GM12801 (cell line): ENCODE data around the gene ZSWIM6.

Experiments
- CTCF ChIP-seq: IDR thresholded peaks from one replicate; pipeline ENCODE4 v1.5.1; 2011; ENCODE audit warnings: control low read depth; ENCODE audit not compliant: insufficient read length; ENCODE audit errors: extremely low read depth

The ZSWIM6 gene

DNA sequence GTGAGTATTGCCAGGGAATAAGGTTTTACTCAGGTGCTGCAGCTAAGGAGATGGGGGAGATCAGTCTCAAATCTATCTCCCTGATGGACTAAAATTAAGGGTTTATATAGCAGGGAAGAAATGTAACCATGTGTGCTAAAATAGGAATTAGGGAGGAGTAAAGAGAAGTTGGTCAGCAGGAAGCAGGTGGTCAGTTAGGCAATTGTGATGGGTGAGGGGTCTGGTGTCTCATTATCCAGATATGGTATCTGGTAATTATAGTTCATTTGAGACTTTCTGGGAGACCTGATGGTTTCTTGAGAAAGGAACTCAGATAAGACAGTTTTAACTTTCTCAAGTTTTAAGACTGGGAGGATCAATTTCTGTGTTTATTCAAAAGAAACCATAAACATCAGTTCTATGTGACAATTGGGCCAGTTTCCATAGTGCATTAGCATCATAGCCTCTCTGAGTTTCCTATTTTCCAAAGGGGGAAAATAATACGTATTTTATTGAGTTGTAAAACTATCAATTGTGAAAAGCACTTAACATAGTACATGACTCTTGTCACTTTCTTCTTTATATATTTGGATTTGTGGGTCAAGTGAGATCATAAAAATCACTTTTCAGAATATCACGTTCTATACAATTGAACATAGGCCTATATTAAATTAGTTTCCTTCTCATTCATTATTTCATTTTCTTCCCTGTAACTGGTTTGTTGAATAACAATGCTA, 115.9 kb downstream of the ZSWIM6 start:
- no peak for TF ChIP-seq CTCF

GRCh38 chr5:61449804-61450492, 117.9 kb downstream of the ZSWIM6 start:
- TF ChIP-seq CTCF, result no peak

DNA sequence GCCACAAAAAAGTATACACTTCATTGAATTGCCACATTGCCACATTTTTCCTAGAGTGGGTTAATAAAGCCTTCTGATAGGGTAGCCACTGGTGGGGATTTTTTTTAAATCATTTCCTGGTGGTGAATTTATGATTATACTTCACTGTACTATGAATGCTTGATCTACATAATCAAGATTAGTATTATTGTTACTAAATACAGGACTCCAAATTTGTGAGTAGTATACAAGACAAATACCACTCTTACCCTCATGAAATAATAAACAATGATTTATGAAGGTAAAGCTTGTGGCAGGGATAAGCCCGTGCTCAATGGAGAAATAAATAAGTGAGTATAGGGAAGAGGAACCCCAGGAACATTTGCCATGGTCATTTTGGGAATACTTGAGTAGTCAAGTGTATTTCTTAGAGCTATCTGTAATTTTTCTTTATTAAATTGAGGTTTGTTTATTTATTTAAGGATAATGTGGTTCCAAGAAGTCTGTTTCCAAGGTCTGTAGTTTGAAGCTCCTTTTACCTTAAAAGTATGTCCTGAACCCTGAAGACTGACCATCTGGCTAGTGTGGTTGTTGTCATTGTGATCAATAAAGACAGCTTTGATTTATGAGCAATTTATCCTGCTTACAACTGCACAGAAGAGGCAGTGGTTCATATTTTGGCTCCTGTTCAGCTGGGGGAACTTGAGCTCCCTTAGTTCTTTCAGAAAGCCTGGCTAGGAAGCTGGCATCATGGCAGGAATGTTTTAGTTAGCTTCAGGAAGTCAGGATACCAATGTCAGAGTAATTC, 118.6 kb downstream of the ZSWIM6 start:
- TF ChIP-seq CTCF, result no peak

DNA sequence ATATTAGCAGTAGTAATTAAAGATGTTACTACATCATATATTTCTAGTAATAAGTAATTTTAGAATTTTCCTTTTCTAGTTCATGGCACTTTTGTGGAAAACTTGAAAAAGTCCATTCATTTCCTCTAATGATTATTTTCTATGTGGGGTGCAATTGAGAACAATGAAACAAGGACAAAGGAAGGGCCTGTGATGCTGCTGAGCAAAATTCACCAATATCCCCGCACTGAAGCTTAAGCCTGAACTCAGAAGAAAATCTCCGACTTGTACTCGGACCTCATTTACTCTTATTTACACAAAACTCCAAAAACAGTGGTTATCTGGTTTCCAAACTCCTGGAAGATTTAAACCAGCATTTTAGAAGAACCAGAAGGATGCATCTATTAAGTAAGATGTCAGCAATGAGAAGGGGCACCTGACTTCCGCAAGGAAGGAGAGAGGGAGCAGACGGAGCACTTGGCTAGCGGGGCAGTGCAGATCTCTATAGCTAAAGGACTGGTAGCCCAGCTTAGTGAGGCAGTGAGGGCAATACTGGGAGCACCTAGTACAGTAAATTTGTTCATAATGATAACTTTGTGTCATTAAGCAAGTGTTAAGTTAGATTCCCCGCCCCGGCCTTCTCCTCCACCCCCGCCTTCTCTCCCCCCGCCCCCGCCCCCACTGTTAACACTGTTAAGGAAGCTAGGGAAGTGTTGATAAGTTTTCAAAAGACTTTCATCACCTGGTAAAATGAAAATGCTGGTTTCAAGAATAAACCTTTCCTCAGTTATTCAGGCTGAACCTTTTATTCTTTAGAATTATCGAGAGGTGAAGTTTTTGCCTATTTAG, 123.3 kb downstream of the ZSWIM6 start:
- no peak for TF ChIP-seq CTCF

- no peak for TF ChIP-seq CTCF
These were observed 128.4 kb downstream of the ZSWIM6 start for GRCh38 chr5:61460471-61460870.

GRCh38 chr5:61461417-61461816, 129.4 kb downstream of the ZSWIM6 start:
- no peak for TF ChIP-seq CTCF

- TF ChIP-seq CTCF, result no peak
These were observed 129.9 kb downstream of the ZSWIM6 start for GRCh38 chr5:61461926-61462325.
